SK-N-SH treated with all-trans-retinoic acid at 6 μM for 48 hours (cell line): ENCODE results near the gene TCERG1L.

Source experiments
- ATAC-seq: fragments of 200-7000 bp; cut with Tn5 transposase; 3 replicates; pipeline ENCODE4 v1.9.1; 2020; ENCODE audit warnings: mild to moderate bottlenecking, moderate library complexity
- ARNTL ChIP-seq: fragments of 450-650 bp; formaldehyde crosslinking; IDR thresholded peaks from 2 replicates; pipeline ENCODE4 v1.5.0; 2020; ENCODE audit warnings: low read depth, mild to moderate bottlenecking, moderate library complexity, borderline replicate concordance
- BACH2 ChIP-seq: fragments of 250-450 bp; sonication (Bioruptor Pico); IDR thresholded peaks from 2 replicates; pipeline ENCODE4 v1.9.0; 2021; ENCODE audit warnings: mild to moderate bottlenecking, borderline replicate concordance
- CREB5 ChIP-seq: fragments of 250-450 bp; sonication (Bioruptor Pico); IDR thresholded peaks from 2 replicates; pipeline ENCODE4 v1.5.1; 2020; ENCODE audit warnings: low read depth, mild to moderate bottlenecking, moderate library complexity
- CSDC2 ChIP-seq: fragments of 250-450 bp; sonication (Bioruptor Pico); IDR thresholded peaks from 2 replicates; pipeline ENCODE4 v1.5.0; 2020; ENCODE audit warnings: mild to moderate bottlenecking, moderate library complexity
- CSRNP3 ChIP-seq: fragments of 250-450 bp; sonication (Bioruptor Pico); IDR thresholded peaks from 2 replicates; pipeline ENCODE4 v1.5.1; 2021; ENCODE audit warnings: mild to moderate bottlenecking, moderate library complexity
- ESRRG ChIP-seq: fragments of 250-450 bp; sonication (Bioruptor Pico); IDR thresholded peaks from 2 replicates; pipeline ENCODE4 v1.6.1; 2021; ENCODE audit warnings: mild to moderate bottlenecking
- GLIS3 ChIP-seq: fragments of 250-450 bp; sonication (Bioruptor Pico); IDR thresholded peaks from 2 replicates; pipeline ENCODE4 v1.5.0; 2020; ENCODE audit warnings: mild to moderate bottlenecking, moderate library complexity
- ISL1 ChIP-seq: fragments of 250-450 bp; sonication (Bioruptor Pico); IDR thresholded peaks from 2 replicates; pipeline ENCODE4 v2.1.2; 2022; ENCODE audit warnings: mild to moderate bottlenecking, moderate library complexity
- OSR1 ChIP-seq: fragments of 250-450 bp; sonication (Bioruptor Pico); IDR thresholded peaks from 2 replicates; pipeline ENCODE4 v1.8.0; 2022; ENCODE audit warnings: moderate library complexity, mild to moderate bottlenecking, inconsistent platforms
- PATZ1 ChIP-seq: fragments of 250-450 bp; sonication (Bioruptor Pico); IDR thresholded peaks from 2 replicates; pipeline ENCODE4 v1.8.0; 2020; ENCODE audit warnings: mild to moderate bottlenecking, moderate library complexity, borderline replicate concordance
- POU6F1 ChIP-seq: fragments of 250-450 bp; sonication (Bioruptor Pico); IDR thresholded peaks from 2 replicates; pipeline ENCODE4 v1.8.0; 2021; ENCODE audit warnings: low read depth, mild to moderate bottlenecking, moderate library complexity, borderline replicate concordance
- SNAI2 ChIP-seq: fragments of 250-450 bp; sonication (Bioruptor Pico); IDR thresholded peaks from 2 replicates; pipeline ENCODE4 v1.5.0; 2020; ENCODE audit warnings: mild to moderate bottlenecking, moderate library complexity
- TCF4 ChIP-seq: fragments of 250-450 bp; sonication (Bioruptor Pico); IDR thresholded peaks from 2 replicates; pipeline ENCODE4 v1.8.0; 2021; ENCODE audit warnings: mild to moderate bottlenecking, moderate library complexity, borderline replicate concordance
- TSHZ2 ChIP-seq: fragments of 250-450 bp; sonication (Bioruptor Pico); IDR thresholded peaks from 2 replicates; pipeline ENCODE4 v1.5.0; 2020; ENCODE audit warnings: mild to moderate bottlenecking, moderate library complexity
- ZC3H10 ChIP-seq: fragments of 250-450 bp; sonication (Bioruptor Pico); IDR thresholded peaks from 2 replicates; pipeline ENCODE4 v1.5.1; 2021; ENCODE audit warnings: mild to moderate bottlenecking, moderate library complexity
- ZFP3 ChIP-seq: fragments of 250-450 bp; sonication (Bioruptor Pico); IDR thresholded peaks from 2 replicates; pipeline ENCODE4 v1.5.0; 2020; ENCODE audit warnings: mild to moderate bottlenecking, moderate library complexity
- ZFP30 ChIP-seq: fragments of 450-650 bp; formaldehyde crosslinking; IDR thresholded peaks from 2 replicates; pipeline ENCODE4 v1.5.0; 2022; ENCODE audit warnings: mild to moderate bottlenecking, moderate library complexity
- ZNF565 ChIP-seq: fragments of 450-650 bp; formaldehyde crosslinking; conservative IDR thresholded peaks from 2 replicates; pipeline ENCODE4 v1.5.0; 2020; ENCODE audit warnings: low read depth, mild to moderate bottlenecking, moderate library complexity
- ZNF70 ChIP-seq: fragments of 450-650 bp; formaldehyde crosslinking; IDR thresholded peaks from 2 replicates; pipeline ENCODE4 v1.5.0; 2020; ENCODE audit warnings: mild to moderate bottlenecking, moderate library complexity
- ZNF8 ChIP-seq: fragments of 450-650 bp; formaldehyde crosslinking; IDR thresholded peaks from 2 replicates; pipeline ENCODE4 v1.5.0; 2020; ENCODE audit warnings: mild to moderate bottlenecking, moderate library complexity

TCERG1L gene

GRCh38 chr10:131311661-131312477, at the start of gene TCERG1L:
Gene TCERG1L, minus strand, starts transcription at chr10:131311721. Its CDS starts 86 bp downstream, at chr10:131311635.
- TF ChIP-seq ZFP30 (CRISPR knock-in tag) (no peak), ZNF565 (no peak), POU6F1 (no peak), GLIS3 (no peak), TCF4 (no peak), ESRRG (CRISPR knock-in tag) (no peak), SNAI2 (CRISPR knock-in tag) (no peak), ARNTL (CRISPR knock-in tag) (no peak), ZC3H10 (CRISPR knock-in tag) (no peak), TSHZ2 (CRISPR knock-in tag) (no peak), OSR1 (no peak), ZFP3 (no peak), PATZ1 (CRISPR knock-in tag) (no peak), CSDC2 (CRISPR knock-in tag) (no peak), BACH2 (CRISPR knock-in tag) (no peak), CSRNP3 (CRISPR knock-in tag) (no peak), ZNF70 (CRISPR knock-in tag) (no peak), ISL1 (CRISPR knock-in tag) (no peak), ZNF8 (CRISPR knock-in tag) (no peak), CREB5 (CRISPR knock-in tag) (no peak)
- peak; percentile 40; the same call in 1 of the 3 replicates for ATAC-seq

GRCh38 chr10:131358741-131359442, 47.4 kb upstream of the TCERG1L start:
- TF ChIP-seq TCF4 (no peak), POU6F1 (no peak), ZFP3 (no peak), ISL1 (CRISPR knock-in tag) (no peak), ZFP30 (CRISPR knock-in tag) (no peak), GLIS3 (no peak), BACH2 (CRISPR knock-in tag) (no peak), TSHZ2 (CRISPR knock-in tag) (no peak), ARNTL (CRISPR knock-in tag) (no peak)
- TF ChIP-seq, all 23 proteins: peak for 0
- no peak for ATAC-seq
